Activated CD8-positive, alpha-beta memory T cell treated with anti-CD3 and anti-CD28 coated beads for 36 hours (primary cell): ENCODE measurements around the gene WFS1. TPM values are rescaled to one million over a fixed set of nuclear protein-coding genes. Genes with fewer than 3 reads are reported as not detected.

Experiments used
- CTCF ChIA-PET: fragments of 350-600 bp; sonication (Branson Sonifier 250); formaldehyde crosslinking; loops from one replicate; lab custom pipeline; 2021; ENCODE audit warnings: antibody characterized with exemption; lab: Charles Lee
- POLR2A ChIA-PET: fragments of 350-600 bp; sonication (Branson Sonifier 250); formaldehyde crosslinking; loops from one replicate; lab custom pipeline; 2021; ENCODE audit warnings: antibody characterized with exemption; lab: Charles Lee
- total RNA-seq, 2 experiments: library from RNA; stranded (reverse); gene quantifications; one replicate each; pipeline ENCODE4 v1.2.3, GENCODE V29; 2021

WFS1 gene
- total RNA-seq, 2 experiments from 2014 or later, result 3.9 to 4.9 TPM

DNA sequence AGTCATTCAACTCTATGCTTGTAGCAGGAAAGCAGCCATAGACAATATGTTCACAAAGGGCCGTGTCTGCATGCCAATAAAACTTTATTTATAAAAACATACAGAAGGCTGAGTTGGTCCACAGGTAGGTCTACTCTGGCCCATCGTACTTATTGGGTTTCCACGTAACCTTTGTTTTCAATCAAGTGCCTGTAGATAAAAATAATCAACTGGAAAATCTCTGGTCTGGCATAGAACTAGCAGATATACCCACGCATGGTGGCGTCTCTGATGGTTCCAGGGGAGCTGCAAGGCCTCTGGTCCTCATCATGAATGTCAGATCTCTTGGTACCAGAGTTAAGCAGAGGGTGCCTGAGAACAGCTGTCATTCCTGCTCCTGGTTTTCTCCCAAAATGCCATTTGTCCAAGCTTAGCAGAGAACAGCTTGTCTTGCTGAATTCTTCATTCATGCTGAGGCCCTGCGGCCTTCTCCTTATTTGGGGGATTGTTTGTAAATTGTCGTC lies 37.9 kb upstream of the WFS1 start:
- POLR2A ChIA-PET, result no interaction called here
- CTCF ChIA-PET, result interaction anchor here (1.9 kb wide), 1 partner anchor 19 kb away, joined by 4 read pairs; no protein-coding TSS in a partner anchor

DNA sequence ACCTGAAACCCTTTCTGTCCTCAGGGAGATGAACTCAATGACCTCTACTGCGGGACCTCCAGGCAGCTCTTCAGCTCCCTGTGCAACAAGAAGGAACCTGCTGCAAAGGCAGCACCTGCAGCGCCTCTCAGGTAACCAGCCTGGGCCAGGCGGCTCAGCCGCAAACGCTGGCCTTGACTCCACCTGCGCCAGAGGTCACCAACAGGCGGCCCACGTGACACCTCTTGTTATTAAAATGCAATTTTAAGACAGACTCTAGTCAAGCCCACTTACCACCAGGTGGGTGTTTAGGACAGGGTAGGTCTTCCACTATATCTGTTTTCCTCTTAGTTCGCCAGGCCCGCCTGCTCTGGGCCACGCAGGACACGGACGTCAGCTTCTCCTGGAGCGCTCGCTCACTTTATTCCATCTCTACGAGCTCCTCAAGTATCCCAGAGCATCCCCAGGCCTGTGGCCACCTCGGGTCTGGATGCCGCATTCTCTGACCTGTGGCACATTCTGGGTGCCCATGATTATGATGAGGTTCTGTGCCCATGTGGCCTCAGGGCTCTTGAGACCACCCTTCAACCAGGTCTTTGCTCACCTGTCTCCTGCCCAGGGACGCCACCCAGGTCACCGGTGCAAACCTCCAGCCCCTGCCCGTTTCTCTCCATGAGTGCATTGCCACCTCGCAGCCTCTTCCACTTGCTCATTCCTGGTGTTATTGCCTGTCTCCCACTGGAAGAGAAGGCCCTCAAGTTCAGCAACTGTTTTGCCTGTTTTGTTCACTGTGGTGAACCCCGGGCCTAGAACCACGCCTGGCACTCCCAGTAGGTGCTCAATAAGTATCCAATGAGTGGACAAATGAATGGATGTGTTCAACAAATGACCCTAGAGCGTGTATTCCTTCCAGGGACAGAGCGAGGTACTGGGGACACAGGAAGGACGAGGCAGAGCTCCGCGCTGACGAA lies 36.5 kb upstream of the WFS1 start:
- ChIA-PET CTCF (no interaction called here), POLR2A (no interaction called here)

DNA sequence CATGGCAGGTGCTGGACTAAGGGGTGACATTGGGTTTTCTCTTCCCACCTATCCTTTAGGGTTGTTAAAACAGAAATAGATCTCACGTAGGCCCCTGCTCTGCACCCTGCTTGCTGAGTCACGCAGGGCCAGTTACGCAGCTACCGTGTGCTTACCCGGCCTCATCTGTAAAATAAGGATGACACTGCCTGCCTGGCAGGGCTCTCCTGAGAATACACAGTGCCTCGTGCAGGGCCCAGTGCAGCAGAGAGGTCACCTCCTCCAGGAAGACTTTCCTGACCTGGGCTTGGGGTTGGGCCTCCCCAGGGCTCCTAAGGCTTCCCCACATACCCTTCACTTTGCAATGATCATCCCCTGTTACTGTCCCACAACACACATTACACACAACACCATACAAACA lies 35.7 kb upstream of the WFS1 start:
- ChIA-PET POLR2A (no interaction called here), CTCF (no interaction called here)

DNA sequence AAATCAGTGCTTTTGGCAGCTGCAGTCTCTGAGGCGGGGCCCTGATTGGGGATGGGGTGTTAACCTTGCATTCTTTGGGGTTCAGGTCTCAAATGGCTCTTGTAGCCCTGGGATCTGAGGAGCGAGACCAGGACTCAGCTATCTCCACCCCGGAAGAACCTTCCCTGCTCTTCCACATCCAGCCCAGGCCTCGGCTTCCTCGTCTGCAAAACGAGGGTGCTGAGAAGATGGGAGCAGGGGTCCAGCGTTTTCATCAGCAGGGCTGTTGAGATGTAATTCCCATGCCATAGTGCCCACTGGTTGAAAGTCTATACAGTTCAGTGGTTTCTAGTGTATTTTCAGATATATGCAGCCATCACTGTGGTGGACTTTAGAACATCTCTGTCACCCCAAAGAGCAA lies 34.6 kb upstream of the WFS1 start:
- CTCF ChIA-PET, result no interaction called here

DNA sequence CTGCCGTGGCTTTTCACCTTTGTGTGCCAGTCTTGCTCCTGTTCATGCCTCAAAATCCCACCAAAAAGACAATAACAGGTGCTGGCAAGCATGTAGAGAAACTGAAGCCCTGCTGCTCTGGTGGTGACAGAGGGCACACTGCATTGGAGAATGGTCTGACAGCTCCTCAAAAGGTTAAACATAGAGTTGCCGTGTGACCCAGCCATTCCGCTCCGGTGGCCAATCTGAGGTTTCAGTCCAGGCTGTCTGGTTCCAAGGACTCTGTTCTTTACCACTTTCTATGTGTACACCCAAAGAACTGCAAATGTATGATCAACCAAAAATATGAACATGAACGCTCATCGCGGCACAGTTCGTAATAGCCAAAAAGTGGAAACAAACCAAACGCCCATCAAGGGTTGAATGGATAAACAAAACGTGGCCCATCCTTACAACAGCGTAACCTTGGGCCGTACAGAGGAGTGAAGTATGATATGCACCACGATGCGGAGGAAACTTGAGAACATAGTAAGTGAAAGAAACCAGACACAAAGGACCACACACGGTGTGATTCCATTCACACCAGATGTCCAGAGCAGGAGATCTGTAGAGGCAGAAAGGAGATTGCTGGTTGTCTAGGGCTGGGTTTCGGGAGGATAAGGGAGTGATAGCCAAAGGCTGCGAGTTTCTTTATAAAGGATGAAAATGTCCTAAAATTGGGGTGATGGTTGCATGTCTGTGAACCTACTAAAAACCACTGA lies 33.6 kb upstream of the WFS1 start:
- CTCF ChIA-PET, result no interaction called here
- POLR2A ChIA-PET, result no interaction called here

More for the DNA sequence above, 34.6 kb upstream of the WFS1 start:
- POLR2A ChIA-PET, result no interaction called here

DNA sequence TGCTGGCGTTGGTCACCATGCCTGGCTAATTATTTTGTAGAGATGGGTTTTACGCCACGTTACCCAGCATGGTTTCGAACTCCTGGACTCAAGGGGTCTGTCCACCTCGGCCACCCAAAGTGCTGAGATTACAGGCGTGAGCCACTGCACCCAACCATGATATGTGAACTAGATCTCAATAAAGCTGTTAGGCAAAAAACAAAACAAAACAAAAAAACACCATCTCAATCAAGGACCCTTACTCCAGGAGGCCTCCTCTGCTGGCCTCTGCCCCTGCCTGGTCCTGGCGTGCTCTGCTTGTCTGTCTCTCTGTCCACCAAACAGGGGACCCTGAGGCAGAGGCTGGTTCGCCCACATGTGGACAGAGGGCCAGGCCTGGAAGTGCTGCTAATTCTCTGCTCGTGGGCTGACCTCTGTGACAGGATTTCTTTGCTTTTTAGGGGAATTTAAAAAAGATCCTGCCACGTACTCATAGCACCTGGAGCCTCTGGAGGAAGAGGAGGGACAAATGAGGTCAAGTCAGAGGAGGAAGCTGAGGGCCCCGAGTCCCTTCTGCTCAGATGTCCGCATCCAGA lies 32.7 kb upstream of the WFS1 start:
- POLR2A ChIA-PET, result no interaction called here
- CTCF ChIA-PET, result interaction anchor here (1.1 kb wide), 1 partner anchor 95 kb away, joined by 3 read pairs; no protein-coding TSS in a partner anchor

DNA sequence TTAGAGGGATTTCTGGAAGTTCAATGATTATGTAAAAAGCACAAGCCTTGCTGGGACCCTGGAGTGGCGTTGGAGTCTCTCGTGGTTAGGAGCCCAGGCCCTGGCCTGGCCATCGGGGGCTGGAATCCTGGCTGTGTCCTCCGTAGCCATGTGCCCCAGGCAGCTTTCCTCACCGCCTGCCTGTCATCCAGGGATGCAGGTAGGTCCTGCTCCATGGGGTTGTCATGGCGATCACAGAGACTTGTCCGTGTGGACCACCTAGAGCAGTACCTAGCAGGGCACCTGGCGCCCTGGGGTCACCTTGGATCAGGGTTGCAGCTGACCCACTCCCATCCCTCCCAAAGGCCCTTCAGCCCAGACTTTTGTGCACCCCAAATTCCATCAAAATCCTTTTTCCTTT lies 30.2 kb upstream of the WFS1 start:
- POLR2A ChIA-PET, result no interaction called here
- CTCF ChIA-PET, result interaction anchor here (2.0 kb wide), 1 partner anchor 11 kb away, joined by 5 read pairs; no protein-coding TSS in a partner anchor

DNA sequence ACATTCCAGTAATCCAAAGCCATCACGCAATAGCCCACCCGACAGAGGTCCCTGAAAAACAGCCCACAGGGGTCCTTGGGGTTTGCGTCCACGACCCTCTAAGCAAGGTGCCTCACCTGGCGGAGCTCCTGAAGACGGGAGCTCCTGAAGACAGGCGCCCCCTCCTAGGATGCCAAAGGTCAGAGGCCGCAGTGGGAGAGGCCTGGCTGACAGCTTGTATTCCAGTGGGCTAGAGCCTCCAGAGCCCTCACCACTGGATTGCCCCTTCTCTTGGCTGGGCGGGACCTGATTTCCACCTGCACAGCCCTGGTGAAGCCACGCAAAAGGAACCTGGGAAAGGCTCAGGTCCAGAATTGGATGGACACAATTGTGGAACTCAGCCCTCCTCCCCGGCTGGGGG lies 29.7 kb upstream of the WFS1 start:
- CTCF ChIA-PET, result interaction anchor here (2.0 kb wide), 1 partner anchor 11 kb away, joined by 5 read pairs; no protein-coding TSS in a partner anchor
- POLR2A ChIA-PET, result no interaction called here

DNA sequence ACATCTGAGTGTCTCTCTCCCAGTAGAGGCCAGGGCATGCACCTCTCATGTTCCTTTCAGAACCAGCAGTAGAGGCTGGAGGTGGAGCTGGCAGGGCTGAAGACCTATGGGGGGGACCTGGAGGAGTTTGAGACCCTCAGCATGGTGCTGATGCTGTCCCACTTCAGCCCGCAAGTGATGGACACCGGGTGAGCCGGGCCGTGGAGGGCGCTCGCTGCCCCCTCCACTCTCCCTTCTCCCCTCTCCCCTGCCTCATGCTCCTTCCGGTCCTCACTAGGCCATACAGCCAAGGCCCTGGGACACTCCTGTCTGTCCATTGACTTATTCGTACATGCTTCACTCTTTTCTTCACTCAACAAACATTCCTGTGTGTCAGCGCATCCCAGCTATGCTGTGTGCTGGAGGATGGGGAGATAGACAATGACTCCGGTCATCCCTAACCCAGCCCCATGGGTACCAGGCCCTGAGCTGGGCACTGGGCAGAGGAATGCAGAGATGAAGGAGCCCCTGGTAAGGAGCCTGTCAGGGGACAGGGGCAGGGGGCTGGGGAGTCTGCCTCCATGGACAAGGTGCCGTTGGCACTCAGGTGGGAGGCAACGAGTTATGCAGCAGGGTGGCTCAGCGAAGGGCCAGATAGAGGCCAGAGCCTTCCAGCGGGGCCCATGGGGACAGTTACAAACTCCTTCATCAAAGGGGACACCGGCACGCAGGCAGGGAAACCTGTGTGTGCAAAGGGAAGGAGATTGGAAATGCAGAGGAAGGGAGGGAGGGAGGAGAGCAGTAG lies 28.4 kb upstream of the WFS1 start:
- CTCF ChIA-PET, result interaction anchor here (2.0 kb wide), 1 partner anchor 9 kb away, joined by 5 read pairs; no protein-coding TSS in a partner anchor
- POLR2A ChIA-PET, result no interaction called here

DNA sequence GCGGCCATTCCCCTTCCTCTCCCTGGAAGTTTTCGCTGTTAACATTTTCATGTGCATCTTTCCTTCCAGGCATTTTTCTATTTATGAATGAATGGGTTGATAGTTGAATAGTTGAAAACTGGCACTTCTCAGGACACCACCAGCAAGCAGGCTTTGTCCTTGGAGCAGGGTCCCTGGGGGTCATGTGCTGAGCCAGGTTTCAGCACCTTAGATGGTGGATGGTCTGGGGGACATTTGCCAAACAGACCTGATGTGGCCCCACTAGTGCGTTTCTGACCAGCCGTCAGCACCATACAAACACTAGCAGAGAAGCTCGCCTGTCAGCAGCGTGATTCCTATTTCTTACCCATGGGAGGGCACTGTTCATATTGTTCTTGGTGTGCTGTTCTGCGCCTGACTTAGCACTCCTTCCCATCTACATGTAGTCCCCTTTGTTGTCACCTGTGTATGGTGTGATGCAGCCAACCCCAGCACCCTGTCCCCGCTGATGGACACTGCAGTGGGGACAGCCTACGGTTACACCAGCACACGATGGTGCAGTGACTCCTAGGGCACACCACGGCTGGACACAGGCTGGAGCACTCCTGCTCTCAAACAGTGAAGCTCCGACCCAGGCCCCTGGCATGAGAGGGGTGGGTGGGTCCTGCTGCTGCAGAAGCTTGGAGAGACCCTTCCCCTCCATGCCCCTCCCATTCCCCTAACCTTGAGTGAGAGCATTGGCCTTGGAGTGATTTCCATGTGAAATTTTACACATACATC lies 27.2 kb upstream of the WFS1 start:
- ChIA-PET POLR2A (no interaction called here), CTCF (interaction anchor here (1.9 kb wide), 1 partner anchor 89 kb away, joined by 4 read pairs; no protein-coding TSS in a partner anchor)

DNA sequence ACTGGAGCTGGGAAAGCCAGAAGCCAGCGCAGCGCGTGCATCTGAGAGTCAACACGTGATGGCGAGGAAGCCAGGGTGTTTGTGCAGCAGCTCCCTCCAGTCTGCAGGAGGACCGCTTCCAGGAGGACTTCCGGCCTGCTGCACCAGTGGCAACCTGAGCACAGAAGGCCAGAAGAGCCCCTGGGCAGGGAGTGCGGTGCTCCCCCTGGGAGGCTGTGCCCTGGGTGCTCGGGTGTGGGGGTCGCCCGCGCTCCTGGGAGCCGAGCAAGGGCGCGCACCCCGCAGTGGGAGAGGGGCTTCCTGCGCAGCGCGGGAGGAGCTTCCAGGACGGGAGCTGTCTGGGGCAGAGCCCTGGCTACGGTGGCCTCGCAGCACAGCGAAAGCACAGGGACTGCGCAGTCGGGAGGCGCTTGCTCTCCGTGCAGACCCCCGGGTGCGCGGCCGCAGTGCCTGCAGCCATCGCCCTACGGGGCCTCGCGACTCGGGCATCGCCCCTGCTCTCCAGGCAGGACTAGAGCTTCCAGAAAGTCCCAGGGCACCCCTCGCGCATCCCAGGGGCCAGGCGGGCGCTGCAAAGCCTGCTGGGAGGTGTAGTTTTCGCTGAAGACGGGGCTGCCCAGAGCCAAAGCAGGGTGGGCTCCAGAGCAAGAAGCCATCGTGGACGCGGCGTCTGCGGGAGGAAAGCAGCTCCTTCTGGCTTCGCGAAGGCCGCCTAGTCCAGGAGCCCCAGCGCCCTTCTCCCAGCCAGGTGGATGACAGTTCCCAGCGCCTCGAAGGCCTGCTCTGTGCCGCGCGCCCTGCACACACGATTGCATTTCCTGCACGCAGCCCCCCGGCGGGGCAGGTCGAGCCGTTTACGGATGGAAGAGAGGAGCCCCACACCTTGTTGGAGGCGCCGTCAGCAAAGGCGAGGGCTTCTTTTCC lies 24.1 kb upstream of the WFS1 start:
- ChIA-PET POLR2A (no interaction called here), CTCF (interaction anchor here (11.7 kb wide), 1 partner anchor 83 kb away, joined by 177 read pairs; no protein-coding TSS in a partner anchor)

DNA sequence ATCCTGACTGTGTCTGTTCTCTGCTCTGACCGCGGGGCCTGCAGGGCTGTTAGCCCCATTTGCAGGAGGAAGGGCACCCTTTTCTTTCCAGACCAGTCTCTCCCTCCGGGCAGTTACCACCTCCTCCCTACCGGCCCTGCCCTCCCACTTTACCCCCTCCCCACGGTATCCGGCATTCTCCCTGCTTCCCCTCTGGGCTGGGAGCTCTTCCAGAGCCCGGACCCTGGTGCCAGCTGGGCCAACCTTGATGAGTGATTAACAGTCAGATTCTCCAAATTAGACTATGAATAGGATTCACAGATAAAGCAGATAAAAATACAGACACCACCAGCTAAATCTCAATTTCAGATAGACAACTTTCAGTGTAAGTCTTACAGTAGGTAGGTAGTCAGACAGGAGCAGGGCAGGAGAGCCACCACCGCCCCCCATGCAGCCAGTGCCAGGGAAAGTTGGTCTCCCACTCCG lies 23.4 kb upstream of the WFS1 start:
- CTCF ChIA-PET, result interaction anchor here (11.7 kb wide), 1 partner anchor 82 kb away, joined by 177 read pairs; no protein-coding TSS in a partner anchor

DNA sequence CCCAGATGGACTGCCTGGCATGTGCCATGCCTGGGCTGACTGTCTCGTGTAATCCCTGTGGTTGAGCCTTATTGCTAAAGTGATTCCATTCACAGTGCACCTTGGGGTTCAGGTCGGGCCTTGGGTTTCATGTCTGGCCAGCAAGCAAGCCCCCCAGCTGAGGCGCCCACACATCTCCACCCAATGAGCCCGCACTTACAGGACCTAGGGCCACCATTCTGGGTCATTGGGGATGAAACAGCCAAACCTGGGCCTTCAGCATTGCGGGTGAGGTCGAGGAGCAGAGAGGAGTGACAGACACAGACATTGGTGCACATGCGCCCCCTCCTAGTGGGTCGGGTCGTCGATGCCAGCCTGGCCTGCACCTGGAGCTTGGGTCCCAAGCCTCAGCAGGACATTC lies 21.3 kb upstream of the WFS1 start:
- ChIA-PET POLR2A (no interaction called here), CTCF (interaction anchor here (11.7 kb wide), 1 partner anchor 80 kb away, joined by 177 read pairs; no protein-coding TSS in a partner anchor)

More for the DNA sequence above, 23.4 kb upstream of the WFS1 start:
- POLR2A ChIA-PET, result no interaction called here

DNA sequence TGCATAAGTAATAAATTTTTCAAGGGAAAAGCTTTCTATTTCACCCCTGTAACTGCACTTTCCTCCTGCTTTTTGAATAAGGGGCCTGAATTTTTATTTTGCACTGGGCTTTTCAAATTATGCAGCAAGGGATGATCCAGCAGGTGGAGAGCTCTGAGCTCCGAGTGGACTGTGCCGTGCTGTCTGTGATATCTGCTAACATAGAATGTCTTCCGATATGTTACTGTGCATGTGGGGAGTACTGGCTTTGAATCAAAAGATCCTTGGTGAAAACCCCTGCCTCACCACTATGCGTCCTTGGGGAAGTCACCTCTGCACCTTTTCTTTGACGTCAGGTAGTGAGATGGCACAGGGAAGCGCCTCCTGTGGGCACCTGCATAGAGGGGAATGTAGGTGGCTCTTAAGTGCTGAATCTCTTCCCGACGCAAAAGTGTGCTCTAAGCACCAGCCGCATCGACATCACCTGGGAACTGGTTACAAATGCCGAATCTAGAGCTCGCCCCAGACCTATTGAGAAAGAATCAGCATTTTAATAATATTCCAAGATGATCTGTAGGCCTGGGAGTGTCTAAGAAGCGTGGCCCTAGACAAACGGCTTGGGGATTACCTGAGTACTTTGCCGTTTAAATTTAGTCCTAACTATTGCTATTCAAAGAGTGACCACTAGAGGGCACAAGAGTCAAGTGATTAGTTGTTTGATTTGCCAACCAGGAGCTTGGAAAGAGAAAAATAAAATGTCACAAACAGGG lies 19.2 kb upstream of the WFS1 start:
- POLR2A ChIA-PET, result no interaction called here
- CTCF ChIA-PET, result interaction anchor here (0.6 to 11.7 kb wide), 24 partner anchors 9 to 297 kb away, joined by 3 to 177 read pairs (median 4); partner anchors contain the start of gene WFS1

DNA sequence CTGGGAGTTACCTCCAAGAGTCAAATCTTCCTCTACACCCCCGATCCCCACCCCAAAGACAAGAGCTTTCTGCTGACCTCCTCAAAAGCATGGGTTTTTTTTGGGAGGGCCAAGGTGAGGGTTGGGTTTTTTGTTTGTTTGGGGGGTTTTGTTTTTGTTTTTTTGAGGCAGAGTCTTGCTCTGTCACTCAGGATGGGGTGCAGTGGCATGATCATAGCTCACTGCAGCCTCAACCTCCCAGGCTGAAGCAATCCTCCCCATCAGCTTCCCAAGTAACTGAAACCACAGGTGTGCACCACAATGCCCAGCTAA lies 18.7 kb upstream of the WFS1 start:
- ChIA-PET CTCF (interaction anchor here (0.6 to 11.7 kb wide), 23 partner anchors 9 to 296 kb away, joined by 3 to 177 read pairs (median 4); partner anchors contain the start of gene WFS1), POLR2A (no interaction called here)

DNA sequence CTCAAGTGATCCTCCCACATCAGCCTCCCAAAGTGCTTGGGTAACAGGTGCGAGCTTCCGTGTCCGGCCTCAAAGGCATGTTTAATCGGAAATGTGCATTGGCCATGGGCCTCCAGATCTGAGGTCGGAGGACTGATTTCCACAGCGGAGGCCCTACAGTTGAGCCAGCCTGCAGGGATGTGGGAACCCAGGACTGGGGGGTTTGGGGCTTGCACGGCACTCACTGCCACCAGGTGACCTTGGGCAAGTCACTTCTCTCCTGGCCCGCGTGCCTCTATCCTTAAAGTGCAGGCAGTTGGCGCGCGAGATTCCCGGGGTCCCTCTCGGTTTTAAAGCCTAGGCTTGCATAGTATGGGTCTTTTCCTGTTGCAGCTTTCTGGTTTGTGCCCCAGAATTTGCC lies 18.3 kb upstream of the WFS1 start:
- POLR2A ChIA-PET, result no interaction called here
- CTCF ChIA-PET, result interaction anchor here (0.6 to 11.7 kb wide), 23 partner anchors 8 to 296 kb away, joined by 3 to 177 read pairs (median 4); partner anchors contain the start of gene WFS1
